Loucy (cell line): ENCODE results near the gene CCT7.

Source experiments
- EZH2phosphoT487 ChIP-seq: fragments of 200-600 bp; IDR thresholded peaks from 2 replicates; pipeline ENCODE4 v1.6.1; 2018; ENCODE audit warnings: antibody characterized with exemption, mild to moderate bottlenecking, moderate library complexity, borderline replicate concordance
- TF ChIP-seq, protein P1 (sequence below): fragments of 200-600 bp; sonication (generic); conservative IDR thresholded peaks from 2 replicates; pipeline ENCODE4 v1.5.1; 2014; ENCODE audit warnings: mild to moderate bottlenecking, antibody characterized with exemption, low read length

DNA sequence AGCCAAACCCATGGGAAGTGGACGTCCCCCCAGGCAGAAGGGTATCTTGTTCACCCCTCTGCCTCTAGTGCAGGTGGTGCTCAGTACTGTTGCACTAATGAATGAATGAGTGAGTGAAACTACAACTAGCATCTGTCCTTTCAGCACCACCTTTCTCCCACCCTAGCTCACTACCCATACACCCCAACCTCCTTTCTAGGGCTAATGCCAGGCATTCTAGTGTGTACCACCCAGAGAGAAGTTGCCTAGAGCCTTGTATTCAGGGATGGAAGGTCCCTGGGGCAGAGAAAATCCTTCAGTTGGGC, 22.5 kb downstream of the CCT7 start:
- TF ChIP-seq, protein P1, sequence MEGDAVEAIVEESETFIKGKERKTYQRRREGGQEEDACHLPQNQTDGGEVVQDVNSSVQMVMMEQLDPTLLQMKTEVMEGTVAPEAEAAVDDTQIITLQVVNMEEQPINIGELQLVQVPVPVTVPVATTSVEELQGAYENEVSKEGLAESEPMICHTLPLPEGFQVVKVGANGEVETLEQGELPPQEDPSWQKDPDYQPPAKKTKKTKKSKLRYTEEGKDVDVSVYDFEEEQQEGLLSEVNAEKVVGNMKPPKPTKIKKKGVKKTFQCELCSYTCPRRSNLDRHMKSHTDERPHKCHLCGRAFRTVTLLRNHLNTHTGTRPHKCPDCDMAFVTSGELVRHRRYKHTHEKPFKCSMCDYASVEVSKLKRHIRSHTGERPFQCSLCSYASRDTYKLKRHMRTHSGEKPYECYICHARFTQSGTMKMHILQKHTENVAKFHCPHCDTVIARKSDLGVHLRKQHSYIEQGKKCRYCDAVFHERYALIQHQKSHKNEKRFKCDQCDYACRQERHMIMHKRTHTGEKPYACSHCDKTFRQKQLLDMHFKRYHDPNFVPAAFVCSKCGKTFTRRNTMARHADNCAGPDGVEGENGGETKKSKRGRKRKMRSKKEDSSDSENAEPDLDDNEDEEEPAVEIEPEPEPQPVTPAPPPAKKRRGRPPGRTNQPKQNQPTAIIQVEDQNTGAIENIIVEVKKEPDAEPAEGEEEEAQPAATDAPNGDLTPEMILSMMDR = no peak
- no peak for TF ChIP-seq EZH2phosphoT487
